Smooth muscle cell (in vitro differentiated cells): ENCODE measurements around the gene MTMR6. TPM values are rescaled to one million over a fixed set of nuclear protein-coding genes. Genes with fewer than 3 reads are reported as not detected.

Experiments used
- DNase-seq: peaks from one replicate; lab custom pipeline; 2025; ENCODE audit not compliant: unreplicated experiment; lab: John Stamatoyannopoulos, UW
- H2AFZ ChIP-seq: fragments of 200-600 bp; sonication (generic); 2 replicates; pipeline ENCODE4 v1.6.0; 2016; ENCODE audit warnings: antibody characterized with exemption, low read depth, mild to moderate bottlenecking
- H3F3A ChIP-seq: fragments of 200-600 bp; sonication (generic); 2 replicates; pipeline ENCODE4 v1.6.0; 2017; ENCODE audit warnings: antibody characterized with exemption, low read depth
- H3K27ac ChIP-seq: fragments of 200-600 bp; sonication (generic); 2 replicates; pipeline ENCODE4 v1.5.1; 2016; ENCODE audit warnings: low read depth, mild to moderate bottlenecking
- H3K27me3 ChIP-seq: fragments of 200-600 bp; sonication (generic); 2 replicates; pipeline ENCODE4 v1.6.1; 2016; ENCODE audit warnings: low read depth, mild to moderate bottlenecking
- H3K36me3 ChIP-seq: fragments of 200-600 bp; sonication (generic); 2 replicates; pipeline ENCODE4 v1.5.1; 2016; ENCODE audit warnings: low read depth
- H3K4me1 ChIP-seq: fragments of 200-600 bp; sonication (generic); 2 replicates; pipeline ENCODE4 v1.5.1; 2016; ENCODE audit warnings: low read depth
- H3K4me2 ChIP-seq: fragments of 200-600 bp; sonication (generic); 2 replicates; pipeline ENCODE4 v1.6.0; 2016; ENCODE audit warnings: mild to moderate bottlenecking
- H3K4me3 ChIP-seq: fragments of 200-600 bp; sonication (generic); 2 replicates; pipeline ENCODE4 v1.5.1; 2016; ENCODE audit warnings: mild to moderate bottlenecking
- H3K79me2 ChIP-seq: fragments of 200-600 bp; sonication (generic); 2 replicates; pipeline ENCODE4 v1.6.0; 2016; ENCODE audit warnings: low read depth, mild to moderate bottlenecking
- H3K9ac ChIP-seq: fragments of 200-600 bp; sonication (generic); 2 replicates; pipeline ENCODE4 v1.6.0; 2016; ENCODE audit warnings: low read depth
- H3K9me3 ChIP-seq: fragments of 200-600 bp; sonication (generic); replicated peaks from 2 replicates; pipeline ENCODE4 v1.5.1; 2016; ENCODE audit warnings: low read depth
- H4K20me1 ChIP-seq: fragments of 200-600 bp; sonication (generic); 2 replicates; pipeline ENCODE4 v1.6.0; 2016; ENCODE audit warnings: low read depth
- CTCF ChIP-seq: fragments of 200-600 bp; sonication (generic); IDR thresholded peaks from 2 replicates; pipeline ENCODE4 v1.5.1; 2017; ENCODE audit warnings: borderline replicate concordance, mild to moderate bottlenecking, antibody characterized with exemption; ENCODE audit not compliant: insufficient read depth, poor library complexity, severe bottlenecking
- WGBS: methylation state at CpG from one replicate; pipeline ENCODE4 v1.1.7; 2016; ENCODE audit warnings: low lambda C conversion rate; 5-methylcytosine and 5-hydroxymethylcytosine counted together
- polyA plus RNA-seq: library from polyadenylated mRNA; unstranded; fragments of >200 nt; fragmentation: Nextera tagmentation; extraction: Ambion mirVana; gene quantifications from 2 replicates; pipeline ENCODE4 v1.2.1, GENCODE V29; 2016
- total RNA-seq: library from RNA; depleted of rRNA; stranded (reverse); fragments of >200 nt; gene quantifications from 2 replicates; pipeline ENCODE4 v1.2.3, GENCODE V29; 2014

The MTMR6 gene
- total and polyA plus RNA-seq, 2 experiments from 2014 or later: 15.1 to 35.4 TPM

- TF ChIP-seq CTCF: no peak
These were observed 79.9 kb downstream of the MTMR6 start for GRCh38 chr13:25207291-25207810.

DNA sequence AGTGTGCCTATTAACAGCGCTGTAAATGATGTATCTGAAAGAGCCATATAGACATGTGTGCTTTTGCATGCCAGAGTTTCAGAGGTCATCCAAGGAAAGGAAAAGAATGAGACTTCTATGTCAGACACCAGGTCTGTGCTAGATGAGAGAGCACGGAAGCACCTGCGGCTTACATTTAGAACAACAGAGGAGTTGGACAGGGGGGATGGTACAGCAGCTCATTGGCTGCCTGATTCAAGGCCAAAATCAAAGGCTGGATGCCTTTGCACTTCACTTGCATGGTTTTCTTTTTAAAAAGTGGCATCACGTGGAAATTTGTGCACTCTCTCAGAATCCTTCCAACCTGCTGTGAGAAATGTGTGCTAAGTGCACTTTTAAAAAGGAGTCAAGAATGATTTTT is 82.4 kb downstream of the MTMR6 start:
- Histone ChIP-seq H3K27me3 (no peaks in the 10 kb centered on the region), H3F3A (no peaks in the 10 kb centered on the region), H3K27ac (no peak overlapping the region), H3K4me2 (no peak overlapping the region), H3K36me3 (no peaks in the 10 kb centered on the region), H3K4me3 (no peak overlapping the region), H2AFZ (no peak overlapping the region), H3K4me1 (no peaks in the 10 kb centered on the region), H3K9me3 (no peaks in the 10 kb centered on the region), H3K79me2 (no peaks in the 10 kb centered on the region), H4K20me1 (no peaks in the 10 kb centered on the region), H3K9ac (no peak overlapping the region)
- no peak for TF ChIP-seq CTCF
- WGBS: 92% methylated on average over 4 of the region's 4 CpGs
- DNase-seq: no peak

More at GRCh38 chr13:25207291-25207810, 79.9 kb downstream of the MTMR6 start:
- Histone ChIP-seq H3K4me2 (no peak overlapping the region), H4K20me1 (no peaks in the 10 kb centered on the region), H3K9me3 (no peaks in the 10 kb centered on the region), H3K36me3 (no peaks in the 10 kb centered on the region), H2AFZ (no peak overlapping the region), H3K4me3 (no peak overlapping the region), H3K27me3 (no peaks in the 10 kb centered on the region), H3K4me1 (no peaks in the 10 kb centered on the region), H3K27ac (no peak overlapping the region), H3K79me2 (no peaks in the 10 kb centered on the region), H3K9ac (no peak overlapping the region), H3F3A (no peaks in the 10 kb centered on the region)
- WGBS: 86% methylated on average over 8 of the region's 8 CpGs
- DNase-seq: no peak

DNA sequence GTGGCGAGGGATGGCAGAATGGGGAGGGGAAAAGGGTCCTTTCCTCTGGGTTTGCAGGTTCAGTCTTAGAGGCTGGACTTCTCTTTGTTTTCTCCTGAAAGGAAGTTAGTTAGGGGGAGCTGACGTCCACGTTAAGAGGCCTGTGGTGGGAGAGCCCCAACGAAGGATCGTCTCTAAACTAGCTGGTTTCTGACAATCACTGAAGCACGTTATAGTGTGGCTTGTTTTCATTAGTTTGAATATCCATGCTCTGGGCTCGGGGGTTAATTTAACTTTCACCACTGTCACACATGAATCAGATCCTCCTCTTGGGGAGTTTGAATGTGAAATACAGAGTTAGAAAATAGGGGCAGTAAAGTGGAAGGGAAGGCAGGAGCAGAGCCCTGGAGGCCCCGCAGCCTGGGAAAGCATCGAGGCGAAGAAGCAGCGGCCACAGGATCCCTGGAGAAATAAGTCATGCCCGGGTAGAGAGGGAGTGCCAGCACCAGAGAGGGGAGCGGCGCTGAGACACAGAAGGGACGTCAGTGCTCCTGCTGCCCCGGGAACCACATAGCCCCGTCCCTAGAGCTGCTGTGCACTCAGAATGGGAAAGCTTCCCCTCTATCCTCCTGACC is 84.1 kb downstream of the MTMR6 start:
- no peaks in the 10 kb centered on the region for H3K27me3 ChIP-seq
- H3K4me1 ChIP-seq: no peaks in the 10 kb centered on the region
- no peak overlapping the region for H3K9ac ChIP-seq
- no peak overlapping the region for H3K27ac ChIP-seq
- H3K4me2 ChIP-seq: no peak overlapping the region
- no peak overlapping the region for H3K4me3 ChIP-seq
- H3K36me3 ChIP-seq: no peaks in the 10 kb centered on the region
- WGBS: 77% methylated on average over 17 of the region's 17 CpGs
- H4K20me1 ChIP-seq: no peaks in the 10 kb centered on the region
- no peak for DNase-seq
- no peaks in the 10 kb centered on the region for H3K79me2 ChIP-seq
- no peaks in the 10 kb centered on the region for H3F3A ChIP-seq
- no peaks in the 10 kb centered on the region for H3K9me3 ChIP-seq
- TF ChIP-seq CTCF: no peak
- no peak overlapping the region for H2AFZ ChIP-seq

- Histone ChIP-seq H3K27me3 (no peaks in the 10 kb centered on the region), H3K27ac (peak overlapping the region; percentile 37), H3K9me3 (no peaks in the 10 kb centered on the region), H3K79me2 (no peaks in the 10 kb centered on the region), H4K20me1 (no peaks in the 10 kb centered on the region), H3K4me2 (peak overlapping the region; percentile 20), H3F3A (no peaks in the 10 kb centered on the region), H3K4me3 (no peak overlapping the region), H3K4me1 (no peaks in the 10 kb centered on the region), H2AFZ (no peak overlapping the region), H3K36me3 (no peaks in the 10 kb centered on the region), H3K9ac (no peak overlapping the region)
- DNase-seq: no peak
- no peak for TF ChIP-seq CTCF
- 26% methylated on average over 4 of the region's 4 CpGs for WGBS
These were observed 86.5 kb downstream of the MTMR6 start for GRCh38 chr13:25200783-25201182.
